Astrocyte (in vitro differentiated cells and primary cell): Measurements from ENCODE around the gene RPP14. TPM values are rescaled to one million over a fixed set of nuclear protein-coding genes. Genes with fewer than 3 reads are reported as not detected.

ENCODE experiments used
- DNase-seq: peaks from one replicate; pipeline ENCODE4 v3.0.0-alpha.2; 2010; ENCODE audit warnings: low read depth
- FAIRE-seq: peaks from 2 replicates; lab custom pipeline; 2011; peaks lifted over from hg19 to GRCh38; lab: Jason Lieb, UNC
- H2AFZ ChIP-seq: 2 replicates; pipeline ENCODE4 v1.6.0; 2012; ENCODE audit warnings: low read depth, low read length, inconsistent platforms
- H3K27ac ChIP-seq: 2 replicates; pipeline ENCODE4 v1.5.1; 2011; ENCODE audit warnings: low read depth, low read length, inconsistent platforms
- H3K27me3 ChIP-seq: 2 replicates; pipeline ENCODE4 v1.6.0; 2011; ENCODE audit warnings: low read length, inconsistent platforms; ENCODE audit not compliant: insufficient read depth
- H3K36me3 ChIP-seq: 2 replicates; pipeline ENCODE4 v1.5.1; 2011; ENCODE audit warnings: low read length, inconsistent platforms; ENCODE audit not compliant: insufficient read depth
- H3K4me1 ChIP-seq: 2 replicates; pipeline ENCODE4 v1.5.1; 2011; ENCODE audit warnings: low read length, inconsistent platforms; ENCODE audit not compliant: insufficient read depth
- H3K4me2 ChIP-seq: 2 replicates; pipeline ENCODE4 v1.6.0; 2012; ENCODE audit warnings: low read length, inconsistent platforms
- H3K4me3 ChIP-seq: 2 replicates; pipeline ENCODE4 v1.5.1; 2011; ENCODE audit warnings: low read depth, mild to moderate bottlenecking, low read length, inconsistent platforms; ENCODE audit not compliant: insufficient read depth
- H3K79me2 ChIP-seq: 2 replicates; pipeline ENCODE4 v1.6.0; 2012; ENCODE audit warnings: mild to moderate bottlenecking, low read length, inconsistent platforms; ENCODE audit not compliant: insufficient read depth
- H3K9ac ChIP-seq: 2 replicates; pipeline ENCODE4 v1.6.0; 2012; ENCODE audit warnings: mild to moderate bottlenecking, low read length, inconsistent platforms
- H3K9me3 ChIP-seq: 2 replicates; pipeline ENCODE4 v1.5.1; 2012; ENCODE audit warnings: low read depth, mild to moderate bottlenecking, low read length, inconsistent platforms; ENCODE audit not compliant: insufficient read depth
- H4K20me1 ChIP-seq: 2 replicates; pipeline ENCODE4 v1.6.0; 2012; ENCODE audit warnings: low read length, inconsistent platforms; ENCODE audit not compliant: insufficient read depth
- H3K27ac Mint-ChIP-seq: one replicate; pipeline ENCODE4 v1.8.0; 2021; ENCODE audit warnings: mild to moderate bottlenecking, mixed read lengths; ENCODE audit not compliant: unreplicated experiment
- H3K27me3 Mint-ChIP-seq: one replicate; pipeline ENCODE4 v1.8.0; 2021; ENCODE audit warnings: low read depth, mixed read lengths; ENCODE audit not compliant: unreplicated experiment
- H3K36me3 Mint-ChIP-seq: one replicate; pipeline ENCODE4 v1.8.0; 2021; ENCODE audit warnings: low read depth, mixed read lengths; ENCODE audit not compliant: unreplicated experiment
- H3K4me1 Mint-ChIP-seq: one replicate; pipeline ENCODE4 v1.8.0; 2021; ENCODE audit warnings: low read depth, mixed read lengths; ENCODE audit not compliant: unreplicated experiment
- H3K4me3 Mint-ChIP-seq: one replicate; pipeline ENCODE4 v1.8.0; 2021; ENCODE audit warnings: mild to moderate bottlenecking, moderate library complexity, mixed read lengths; ENCODE audit not compliant: unreplicated experiment
- H3K9me3 Mint-ChIP-seq: one replicate; pipeline ENCODE4 v1.8.0; 2021; ENCODE audit warnings: mild to moderate bottlenecking, mixed read lengths; ENCODE audit not compliant: unreplicated experiment
- EZH2 ChIP-seq: IDR thresholded peaks from 2 replicates; pipeline ENCODE4 v1.6.1; 2012; ENCODE audit warnings: mild to moderate bottlenecking, low read length, inconsistent platforms; ENCODE audit not compliant: insufficient read depth
- total RNA-seq: library from RNA; stranded (reverse); gene quantifications from 2 replicates; pipeline ENCODE4 v1.2.1, GENCODE V29; 2021
- TF ChIP-seq, protein P1 (sequence below): IDR thresholded peaks from 2 replicates; pipeline ENCODE4 v1.5.1; 2011; ENCODE audit warnings: low read depth, mild to moderate bottlenecking, inconsistent platforms, low read length, moderate library complexity; ENCODE audit not compliant: insufficient read depth

Gene RPP14
- total RNA-seq, 1 donor from 2014 or later, result 22.2 TPM

DNA sequence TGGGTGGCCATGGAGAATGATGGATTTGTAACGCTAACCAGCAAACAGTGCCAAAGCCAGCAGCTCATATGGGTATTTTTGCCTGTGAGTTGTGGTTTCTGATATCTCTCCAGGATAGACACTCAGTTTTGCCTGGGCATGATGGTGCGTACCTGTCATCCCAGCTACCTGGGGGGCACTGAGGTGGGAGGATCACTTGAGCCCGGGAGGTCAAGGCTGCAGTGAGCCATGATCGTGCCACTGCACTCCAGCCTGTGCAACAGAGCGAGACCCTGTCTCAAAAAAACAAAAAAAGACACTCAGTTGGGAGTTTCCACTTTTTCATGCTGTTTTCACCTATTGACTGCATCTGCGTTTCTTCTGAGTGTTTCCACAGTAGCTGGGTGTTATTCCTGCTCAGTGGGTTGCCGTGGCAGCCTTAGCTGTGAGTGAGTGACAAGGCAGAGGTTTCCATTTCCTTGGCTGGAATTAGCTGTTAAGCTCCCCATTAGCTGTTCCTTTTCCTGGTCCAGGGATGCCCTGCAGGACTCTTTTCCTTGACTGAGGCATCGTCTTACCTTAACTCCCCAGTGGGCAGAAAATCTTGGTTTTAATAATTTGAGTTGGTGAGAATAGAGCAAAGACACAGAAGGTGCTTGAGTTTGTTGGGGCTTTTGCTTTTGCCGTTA, 14.2 kb upstream of the RPP14 start:
- Histone ChIP-seq H3K27ac (no peak overlapping the region), H3K4me1 (no peaks in the 10 kb centered on the region), H3K9me3 (no peaks in the 10 kb centered on the region), H3K4me3 (no peak overlapping the region), H3K4me2 (no peak overlapping the region), H3K36me3 (no peaks in the 10 kb centered on the region), H2AFZ (no peak overlapping the region), H4K20me1 (no peaks in the 10 kb centered on the region), H3K27me3 (no peaks in the 10 kb centered on the region), H3K9ac (no peak overlapping the region), H3K79me2 (no peaks in the 10 kb centered on the region)
- Mint-ChIP-seq H3K36me3 (peaks cover 7% of the 10 kb centered on the region), H3K4me1 (no peaks in the 10 kb centered on the region), H3K27ac (no peak overlapping the region), H3K27me3 (peaks cover 2% of the 10 kb centered on the region), H3K9me3 (peaks cover 3% of the 10 kb centered on the region), H3K4me3 (no peak overlapping the region)
- no peak for TF ChIP-seq EZH2
- TF ChIP-seq, protein P1, sequence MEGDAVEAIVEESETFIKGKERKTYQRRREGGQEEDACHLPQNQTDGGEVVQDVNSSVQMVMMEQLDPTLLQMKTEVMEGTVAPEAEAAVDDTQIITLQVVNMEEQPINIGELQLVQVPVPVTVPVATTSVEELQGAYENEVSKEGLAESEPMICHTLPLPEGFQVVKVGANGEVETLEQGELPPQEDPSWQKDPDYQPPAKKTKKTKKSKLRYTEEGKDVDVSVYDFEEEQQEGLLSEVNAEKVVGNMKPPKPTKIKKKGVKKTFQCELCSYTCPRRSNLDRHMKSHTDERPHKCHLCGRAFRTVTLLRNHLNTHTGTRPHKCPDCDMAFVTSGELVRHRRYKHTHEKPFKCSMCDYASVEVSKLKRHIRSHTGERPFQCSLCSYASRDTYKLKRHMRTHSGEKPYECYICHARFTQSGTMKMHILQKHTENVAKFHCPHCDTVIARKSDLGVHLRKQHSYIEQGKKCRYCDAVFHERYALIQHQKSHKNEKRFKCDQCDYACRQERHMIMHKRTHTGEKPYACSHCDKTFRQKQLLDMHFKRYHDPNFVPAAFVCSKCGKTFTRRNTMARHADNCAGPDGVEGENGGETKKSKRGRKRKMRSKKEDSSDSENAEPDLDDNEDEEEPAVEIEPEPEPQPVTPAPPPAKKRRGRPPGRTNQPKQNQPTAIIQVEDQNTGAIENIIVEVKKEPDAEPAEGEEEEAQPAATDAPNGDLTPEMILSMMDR, result no peak
- DNase-seq (no peak), FAIRE-seq (no peak)

GRCh38 chr3:58292866-58293265, 13.2 kb upstream of the RPP14 start:
- Histone ChIP-seq H3K4me2 (no peak overlapping the region), H3K4me1 (no peaks in the 10 kb centered on the region), H3K9me3 (no peaks in the 10 kb centered on the region), H4K20me1 (no peaks in the 10 kb centered on the region), H3K27ac (no peak overlapping the region), H3K9ac (no peak overlapping the region), H2AFZ (no peak overlapping the region), H3K36me3 (no peaks in the 10 kb centered on the region), H3K27me3 (no peaks in the 10 kb centered on the region), H3K4me3 (no peak overlapping the region), H3K79me2 (no peaks in the 10 kb centered on the region)
- DNase-seq (no peak), FAIRE-seq (no peak)
- H3K27ac Mint-ChIP-seq, result no peak overlapping the region
- H3K4me1 Mint-ChIP-seq, result no peaks in the 10 kb centered on the region
- TF ChIP-seq, protein P1, result no peak
- TF ChIP-seq EZH2, result no peak
- H3K36me3 Mint-ChIP-seq, result peaks cover 4% of the 10 kb centered on the region
- peaks cover 3% of the 10 kb centered on the region for H3K9me3 Mint-ChIP-seq
- H3K27me3 Mint-ChIP-seq, result peaks cover 2% of the 10 kb centered on the region
- H3K4me3 Mint-ChIP-seq, result no peak overlapping the region

GRCh38 chr3:58293516-58293915, 12.5 kb upstream of the RPP14 start:
- no peak overlapping the region for H3K9ac ChIP-seq
- TF ChIP-seq EZH2, result no peak
- DNase-seq, result no peak

More at GRCh38 chr3:58293516-58293915, 12.5 kb upstream of the RPP14 start:
- Mint-ChIP-seq H3K27me3 (peaks cover 7% of the 10 kb centered on the region), H3K27ac (no peak overlapping the region), H3K4me1 (no peaks in the 10 kb centered on the region), H3K9me3 (peaks cover 3% of the 10 kb centered on the region), H3K36me3 (peaks cover 4% of the 10 kb centered on the region), H3K4me3 (no peak overlapping the region)
- Histone ChIP-seq H3K4me2 (no peak overlapping the region), H3K4me1 (no peaks in the 10 kb centered on the region), H3K27me3 (no peaks in the 10 kb centered on the region), H3K36me3 (no peaks in the 10 kb centered on the region), H3K79me2 (no peaks in the 10 kb centered on the region), H3K4me3 (no peak overlapping the region), H3K9me3 (no peaks in the 10 kb centered on the region), H2AFZ (no peak overlapping the region), H4K20me1 (no peaks in the 10 kb centered on the region), H3K27ac (no peak overlapping the region)
- no peak for FAIRE-seq
